IMR-90 (cell line): ENCODE measurements around the gene RNF40. TPM values are rescaled to one million over a fixed set of nuclear protein-coding genes. Genes with fewer than 3 reads are reported as not detected.
A peak's percentile ranks its signal among the peaks of the same experiment; 100 is the strongest.

Experiments
- ATAC-seq: fragments of 200-7000 bp; cut with Tn5 transposase; 2 replicates; pipeline ENCODE4 v1.9.1; 2020; ENCODE audit warnings: low read depth, mild to moderate bottlenecking, moderate library complexity
- BruUV-seq: library from RNA; stranded (reverse); fragments of 400-500 nt; replicated peaks from 2 replicates; lab custom pipeline; 2021; lab: Mats Ljungman, UMichigan
- CTCF ChIA-PET: fragments of 300-600 bp; formaldehyde crosslinking; extraction: SDS; loops from one replicate; lab custom pipeline; 2021; ENCODE audit warnings: antibody characterized with exemption; lab: Yijun Ruan, JAX
- POLR2A ChIA-PET: fragments of 300-600 bp; sonication (Branson Sonifier 250); formaldehyde crosslinking; loops from one replicate; lab custom pipeline; 2022; ENCODE audit warnings: antibody characterized with exemption; ENCODE audit not compliant: unreplicated experiment; lab: Charles Lee
- DNase-seq: peaks from one replicate; pipeline ENCODE4 v3.0.0; 2013
- H2AFZ ChIP-seq: replicated peaks from 2 replicates; pipeline ENCODE3; 2013; ENCODE audit warnings: low read length, mild to moderate bottlenecking; ENCODE audit not compliant: poor library complexity
- H2AK5ac ChIP-seq: 2 replicates; pipeline ENCODE4 v1.6.1; 2013; ENCODE audit warnings: low read depth, low read length, inconsistent platforms
- H2AK9ac ChIP-seq: replicated peaks from 2 replicates; pipeline ENCODE3; 2013; ENCODE audit warnings: mild to moderate bottlenecking, low read depth, low read length, moderate library complexity; ENCODE audit not compliant: poor library complexity
- H2BK120ac ChIP-seq: 2 replicates; pipeline ENCODE4 v1.6.1; 2013; ENCODE audit warnings: low read depth, low read length, inconsistent platforms
- H2BK15ac ChIP-seq: 3 replicates; pipeline ENCODE4 v1.6.1; 2013; ENCODE audit warnings: low read depth, low read length, inconsistent platforms
- H2BK20ac ChIP-seq: 2 replicates; pipeline ENCODE4 v1.6.1; 2013; ENCODE audit warnings: low read depth, mild to moderate bottlenecking, inconsistent platforms, low read length, moderate library complexity
- H2BK5ac ChIP-seq: 2 replicates; pipeline ENCODE4 v1.6.1; 2013; ENCODE audit warnings: mild to moderate bottlenecking, low read depth, low read length, inconsistent platforms; ENCODE audit not compliant: poor library complexity, severe bottlenecking
- H3K14ac ChIP-seq: replicated peaks from 2 replicates; pipeline ENCODE4 v1.6.1; 2013; ENCODE audit warnings: low read depth, low read length, inconsistent platforms
- H3K18ac ChIP-seq: 2 replicates; pipeline ENCODE4 v1.6.1; 2013; ENCODE audit warnings: low read depth, low read length, control low read depth
- H3K23ac ChIP-seq: 2 replicates; pipeline ENCODE4 v1.6.1; 2013; ENCODE audit warnings: low read depth, low read length, inconsistent platforms
- H3K27ac ChIP-seq: 2 replicates; pipeline ENCODE4 v1.5.1; 2013; ENCODE audit warnings: mild to moderate bottlenecking, control low read depth, low read length; ENCODE audit not compliant: insufficient read depth
- H3K27me3 ChIP-seq: 2 replicates; pipeline ENCODE4 v1.6.1; 2013; ENCODE audit warnings: low read length; ENCODE audit not compliant: control insufficient read depth, insufficient read depth
- H3K36me3 ChIP-seq: 2 replicates; pipeline ENCODE4 v1.6.1; 2013; ENCODE audit warnings: low read length, mixed read lengths; ENCODE audit not compliant: control insufficient read depth, insufficient read depth
- H3K4ac ChIP-seq: 2 replicates; pipeline ENCODE4 v1.6.1; 2013; ENCODE audit warnings: low read depth, low read length, inconsistent platforms
- H3K4me1 ChIP-seq: 2 replicates; pipeline ENCODE4 v1.6.1; 2013; ENCODE audit warnings: low read length, mixed read lengths; ENCODE audit not compliant: control insufficient read depth, insufficient read depth
- H3K4me2 ChIP-seq: 2 replicates; pipeline ENCODE4 v1.6.1; 2013; ENCODE audit warnings: low read depth, mild to moderate bottlenecking, control low read depth, low read length, moderate library complexity
- H3K4me3 ChIP-seq: 2 replicates; pipeline ENCODE4 v1.5.1; 2013; ENCODE audit warnings: low read depth, mild to moderate bottlenecking, control low read depth, low read length, moderate library complexity; ENCODE audit not compliant: insufficient read depth
- H3K56ac ChIP-seq: 2 replicates; pipeline ENCODE4 v1.6.1; 2013; ENCODE audit warnings: low read length, inconsistent platforms; ENCODE audit not compliant: insufficient read depth; ENCODE audit errors: extremely low read depth
- H3K79me1 ChIP-seq, 2 experiments: 2 replicates each; pipeline ENCODE4 v1.6.1; 2013; ENCODE audit warnings: low read length in 2 of 2, inconsistent platforms in 1 of 2, low read depth in 1 of 2
- H3K9ac ChIP-seq: 2 replicates; pipeline ENCODE4 v1.6.1; 2013; ENCODE audit warnings: low read depth, low read length, control low read depth
- H3K9me1 ChIP-seq: 2 replicates; pipeline ENCODE4 v1.6.1; 2013; ENCODE audit warnings: low read length, inconsistent platforms; ENCODE audit not compliant: insufficient read depth
- H3K9me3 ChIP-seq: 2 replicates; pipeline ENCODE4 v1.6.1; 2013; ENCODE audit warnings: low read length; ENCODE audit not compliant: control insufficient read depth, insufficient read depth
- H4K20me1 ChIP-seq: 2 replicates; pipeline ENCODE4 v1.6.1; 2013; ENCODE audit warnings: low read length, inconsistent platforms; ENCODE audit not compliant: insufficient read depth
- H4K5ac ChIP-seq: 2 replicates; pipeline ENCODE4 v1.6.1; 2013; ENCODE audit warnings: mild to moderate bottlenecking, low read depth, low read length, control low read depth
- H4K8ac ChIP-seq, 2 experiments: 2 replicates each; pipeline ENCODE4 v1.6.1; 2013; ENCODE audit warnings: low read depth in 2 of 2, low read length in 2 of 2, control low read depth in 1 of 2, inconsistent platforms in 1 of 2
- H4K91ac ChIP-seq: 2 replicates; pipeline ENCODE4 v1.6.1; 2013; ENCODE audit warnings: low read depth, low read length, inconsistent platforms; ENCODE audit not compliant: insufficient read depth
- BHLHE40 ChIP-seq: fragments of 150-350 bp; IDR thresholded peaks from 2 replicates; pipeline ENCODE4 v1.6.1; 2016; ENCODE audit warnings: mild to moderate bottlenecking, low read depth, low read length
- CHD1 ChIP-seq: IDR thresholded peaks from 2 replicates; pipeline ENCODE4 v1.6.1; 2012; ENCODE audit warnings: low read depth, low read length, improper control_type of control experiment
- ELK1 ChIP-seq: fragments of 150-350 bp; IDR thresholded peaks from 2 replicates; pipeline ENCODE4 v1.6.1; 2016; ENCODE audit warnings: low read depth, mild to moderate bottlenecking, low read length, moderate library complexity, borderline replicate concordance
- FOS ChIP-seq: fragments of 150-350 bp; IDR thresholded peaks from 2 replicates; pipeline ENCODE4 v1.6.1; 2016; ENCODE audit warnings: low read depth, low read length
- MAZ ChIP-seq: IDR thresholded peaks from 2 replicates; pipeline ENCODE4 v1.6.1; 2012; ENCODE audit warnings: low read depth, mild to moderate bottlenecking, low read length, improper control_type of control experiment, moderate library complexity, borderline replicate concordance
- MXI1 ChIP-seq: IDR thresholded peaks from 2 replicates; pipeline ENCODE4 v1.6.1; 2012; ENCODE audit warnings: low read depth, mild to moderate bottlenecking, low read length, moderate library complexity, borderline replicate concordance
- POLR2A ChIP-seq: IDR thresholded peaks from 2 replicates; pipeline ENCODE4 v1.6.1; 2012; ENCODE audit warnings: mild to moderate bottlenecking, low read depth, low read length
- RCOR1 ChIP-seq: IDR thresholded peaks from 2 replicates; pipeline ENCODE4 v1.6.1; 2012; ENCODE audit warnings: mild to moderate bottlenecking, low read length, improper control_type of control experiment; ENCODE audit not compliant: insufficient replicate concordance
- WGBS, 2 experiments: methylation state at CpG; one replicate each; pipeline versions ENCODE4 v1.1.5 to v1.1.7; 2013; ENCODE audit warnings: missing lambda C conversion rate in 2 of 2; ENCODE audit not compliant: insufficient read length in 1 of 2; ENCODE audit errors: extremely low coverage in 2 of 2; 5-methylcytosine and 5-hydroxymethylcytosine counted together
- dilution Hi-C: fragments of 300-500 bp; cut with HindIII; formaldehyde crosslinking; loops from one replicate; pipeline ENCODE4 v1.14.3; 2018; ENCODE audit warnings: low sequenced_read_pairs; ENCODE audit not compliant: unreplicated experiment
- in situ Hi-C: fragments of 300-500 bp; cut with MboI; formaldehyde crosslinking; loops from 3 replicates; pipeline ENCODE4 v1.14.3; 2019; ENCODE audit warnings: low sequenced_read_pairs, inconsistent platforms, mixed read lengths
- intact Hi-C: fragments of 100-400 bp; cut with micrococcal nuclease; formaldehyde crosslinking; loops from 2 replicates; pipeline ENCODE4 v1.10.0; 2022
- polyA plus RNA-seq, 3 experiments: library from polyadenylated mRNA; depleted of rRNA; stranded (reverse); fragments of >200 nt; gene quantifications; 2 replicates each; pipeline ENCODE4 v1.2.3, GENCODE V29; 2012; ENCODE audit warnings: low replicate concordance in 1 of 3
- total RNA-seq: library from RNA; depleted of rRNA; stranded (reverse); fragments of >200 nt; gene quantifications from 2 replicates; pipeline ENCODE4 v1.2.3, GENCODE V29; 2012
- TF ChIP-seq, protein P1 (sequence below): conservative IDR thresholded peaks from 2 replicates; pipeline ENCODE4 v1.5.1; 2012; ENCODE audit warnings: mild to moderate bottlenecking, low read depth, low read length, improper control_type of control experiment

RNF40 gene
- total and polyA plus RNA-seq, 2 of the 4 experiments (the other 2 are of a cell fraction) = 46.7 to 72.4 TPM

DNA sequence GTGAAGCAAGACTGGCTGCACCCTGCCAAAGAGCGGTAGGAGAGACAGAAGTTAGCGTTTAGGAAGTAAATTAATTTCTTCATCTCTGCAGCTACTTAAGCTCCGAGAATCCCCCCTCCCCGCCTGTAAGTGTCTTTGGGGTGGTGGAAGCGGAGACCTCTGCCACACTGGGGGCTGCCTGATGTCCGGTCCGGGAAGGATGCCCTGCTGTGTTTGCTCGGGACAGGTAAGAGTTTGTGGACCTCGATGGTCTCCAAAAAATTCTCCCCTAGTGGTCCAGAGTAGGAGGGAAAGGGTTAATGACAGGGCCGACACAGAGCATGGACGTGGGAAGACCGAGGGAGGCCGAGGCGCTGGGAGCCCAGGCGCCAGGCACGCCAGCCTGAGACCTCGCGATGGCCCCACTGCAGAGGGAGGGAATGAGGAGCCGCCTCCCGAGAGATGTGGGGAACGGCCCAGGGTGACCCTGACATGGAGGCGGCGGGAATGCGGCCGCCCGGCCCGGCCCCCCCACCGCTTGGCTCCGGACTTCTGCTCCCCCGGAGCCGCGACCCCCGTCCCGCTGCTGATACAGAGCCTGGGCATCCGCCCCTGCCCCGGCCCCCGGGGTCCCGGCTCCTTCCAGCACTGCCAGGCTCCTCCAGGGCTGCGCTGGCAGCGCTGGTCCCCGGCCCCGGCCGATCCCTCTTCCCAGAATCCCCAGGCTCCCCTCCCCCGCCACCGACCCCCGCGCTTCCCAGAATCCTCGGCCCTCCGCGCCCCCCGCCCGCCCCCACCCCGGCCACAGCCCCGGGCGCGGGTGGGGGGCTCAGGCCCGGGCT is 24.2 kb downstream of the RNF40 start:
- intact Hi-C loops = no loop called here
- Histone ChIP-seq H3K9ac (peak overlapping the region; percentile 77), H3K4me1 (peaks cover 4% of the 10 kb centered on the region), H3K18ac (no peak overlapping the region), H3K4me2 (peak overlapping the region; percentile 98), H3K23ac (0 out of 2 replicates have a peak overlapping the region, but pooled peaks have one; percentile 52), H3K9me3 (no peaks in the 10 kb centered on the region), H3K27ac (peak overlapping the region; percentile 63), H2BK120ac (0 out of 2 replicates have a peak overlapping the region, but pooled peaks have one; percentile 8), H2BK15ac (no peak overlapping the region), H3K4ac (peak overlapping the region; percentile 71), H3K9me1 (peaks cover 6% of the 10 kb centered on the region; the same call in 1 of the 2 replicates), H2BK5ac (peak overlapping the region; percentile 17), H2AFZ (peak overlapping the region; percentile 95), H4K20me1 (peaks cover 8% of the 10 kb centered on the region), H3K79me1 (peaks cover 11 to 37% of the 10 kb centered on the region in 2 experiments), H3K4me3 (peak overlapping the region; percentile 96), H2AK9ac (peak overlapping the region; percentile 99), H2BK20ac (no peak overlapping the region), H2AK5ac (peak overlapping the region; percentile 91), H3K14ac (peak overlapping the region; percentile 76), H4K8ac (peak overlapping the region; percentile 70 to 74; a peak in 3 of 4 replicates), H3K27me3 (no peaks in the 10 kb centered on the region), H4K5ac (peak overlapping the region; percentile 42; the same call in 1 of the 2 replicates), H4K91ac (peak overlapping the region; percentile 74; the same call in 1 of the 2 replicates), H3K36me3 (peaks cover 29% of the 10 kb centered on the region), H3K56ac (peak overlapping the region; percentile 75; the same call in 1 of the 2 replicates)
- DNase-seq (peak; percentile 62), ATAC-seq (peak; percentile 78)
- TF ChIP-seq BHLHE40 = 0 out of 2 replicates have a peak, but pooled peaks have one; percentile 6
- TF ChIP-seq MAZ = peak; percentile 53; the same call in 1 of the 2 replicates
- TF ChIP-seq CHD1 = no peak
- TF ChIP-seq POLR2A = peak; percentile 43
- TF ChIP-seq ELK1 = no peak
- TF ChIP-seq, protein P1, sequence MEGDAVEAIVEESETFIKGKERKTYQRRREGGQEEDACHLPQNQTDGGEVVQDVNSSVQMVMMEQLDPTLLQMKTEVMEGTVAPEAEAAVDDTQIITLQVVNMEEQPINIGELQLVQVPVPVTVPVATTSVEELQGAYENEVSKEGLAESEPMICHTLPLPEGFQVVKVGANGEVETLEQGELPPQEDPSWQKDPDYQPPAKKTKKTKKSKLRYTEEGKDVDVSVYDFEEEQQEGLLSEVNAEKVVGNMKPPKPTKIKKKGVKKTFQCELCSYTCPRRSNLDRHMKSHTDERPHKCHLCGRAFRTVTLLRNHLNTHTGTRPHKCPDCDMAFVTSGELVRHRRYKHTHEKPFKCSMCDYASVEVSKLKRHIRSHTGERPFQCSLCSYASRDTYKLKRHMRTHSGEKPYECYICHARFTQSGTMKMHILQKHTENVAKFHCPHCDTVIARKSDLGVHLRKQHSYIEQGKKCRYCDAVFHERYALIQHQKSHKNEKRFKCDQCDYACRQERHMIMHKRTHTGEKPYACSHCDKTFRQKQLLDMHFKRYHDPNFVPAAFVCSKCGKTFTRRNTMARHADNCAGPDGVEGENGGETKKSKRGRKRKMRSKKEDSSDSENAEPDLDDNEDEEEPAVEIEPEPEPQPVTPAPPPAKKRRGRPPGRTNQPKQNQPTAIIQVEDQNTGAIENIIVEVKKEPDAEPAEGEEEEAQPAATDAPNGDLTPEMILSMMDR = no peak
- TF ChIP-seq RCOR1 = no peak
- TF ChIP-seq FOS = no peak
- TF ChIP-seq MXI1 = peak; percentile 72
- ChIA-PET POLR2A (interaction anchor here (0.6 to 1.5 kb wide), 2 partner anchors 19 to 94 kb away, joined by 4 to 13 read pairs; no protein-coding TSS in a partner anchor), CTCF (no interaction called here)
- no TSS peak for BruUV-seq
- dilution Hi-C loops = no loop called here
- in situ Hi-C loops = no loop called here
- WGBS, 2 experiments = 0% methylated on average over 8 of the region's 57 CpGs; no CpG with 5 or more reads in 1 of the 2 experiments
